Gastrocnemius medialis (tissue), 4 donors: ENCODE data around the gene RPA3.

Experiments
- CTCF ChIP-seq, 5 experiments: fragments of 450-650 bp in 3 of 5; fragments of 200-600 bp in 2 of 5; sonication (generic) in 2 of 5; IDR thresholded peaks in 4 of 5; conservative IDR thresholded peaks in 1 of 5; 1 replicate in 4 of 5; 2 replicates in 1 of 5; pipeline ENCODE4 v1.5.1; 2016 to 2019; ENCODE audit warnings: antibody characterized with exemption in 5 of 5, mild to moderate bottlenecking in 3 of 5, moderate library complexity in 3 of 5
- POLR2A ChIP-seq, 2 donors: fragments of 450-650 bp; IDR thresholded peaks; one replicate each; pipeline ENCODE4 v1.6.1; 2017; ENCODE audit warnings: antibody characterized with exemption in 2 of 2, mild to moderate bottlenecking in 2 of 2, moderate library complexity in 2 of 2

- no peak for TF ChIP-seq POLR2A (IDR thresholded peaks at IDR 0.05)
- TF ChIP-seq CTCF (IDR thresholded peaks at IDR 0.05 in 4 of 5, conservative IDR thresholded peaks at IDR 0.05 in 1 of 5) = no peak
Measured at GRCh38 chr7:7651479-7651878, 66.9 kb downstream of the RPA3 start.
